HepG2 (cell line): ENCODE results near the gene JAZF1. TPM values are rescaled to one million over a fixed set of nuclear protein-coding genes. Genes with fewer than 3 reads are reported as not detected.

Source experiments
- FOSL1 ChIP-seq: sonication (generic); formaldehyde crosslinking; IDR thresholded peaks from 2 replicates; pipeline ENCODE4 v1.9.0; 2021; ENCODE audit warnings: missing genetic modification reagents, borderline replicate concordance
- HNRNPH1 ChIP-seq: fragments of 200-400 bp; formaldehyde crosslinking; optimal IDR thresholded peaks from 2 replicates; pipeline ENCODE3; 2017; ENCODE audit warnings: mild to moderate bottlenecking, low read depth, low read length
- HOMEZ ChIP-seq: IDR thresholded peaks from 2 replicates; pipeline ENCODE4 v1.6.1; 2016; ENCODE audit warnings: low read depth
- ZNF687 ChIP-seq: sonication (generic); formaldehyde crosslinking; IDR thresholded peaks from 2 replicates; pipeline ENCODE4 v1.5.1; 2020; ENCODE audit warnings: mild to moderate bottlenecking, missing genetic modification reagents, moderate library complexity
- ZNF709 ChIP-seq: sonication (generic); formaldehyde crosslinking; IDR thresholded peaks from 2 replicates; pipeline ENCODE4 v1.5.0; 2020; ENCODE audit warnings: mild to moderate bottlenecking, missing genetic modification reagents
- ZNF747 ChIP-seq: sonication (generic); formaldehyde crosslinking; IDR thresholded peaks from 2 replicates; pipeline ENCODE4 v1.8.1; 2023; ENCODE audit warnings: missing genetic modification reagents, mild to moderate bottlenecking, borderline replicate concordance
- ZNF891 ChIP-seq: sonication (generic); formaldehyde crosslinking; IDR thresholded peaks from 2 replicates; pipeline ENCODE4 v1.5.0; 2020; ENCODE audit warnings: mild to moderate bottlenecking, missing genetic modification reagents
- polyA plus RNA-seq, 8 experiments: library from polyadenylated mRNA; depleted of rRNA in 3 of 8; stranded (reverse) in 7 of 8; unstranded in 1 of 8; fragments of >200 nt; fragmentation: Illumina TruSeq in 4 of 8; extraction: Trizol in 4 of 8; gene quantifications; 2 replicates each; pipeline versions ENCODE4 v1.2.1 to v1.2.3, GENCODE V29; 2011 to 2016; ENCODE audit warnings: low read depth in 4 of 8, missing spikeins in 1 of 8, mixed read lengths in 1 of 8; ENCODE audit not compliant: insufficient read depth in 1 of 8
- total RNA-seq, 5 experiments: library from RNA; depleted of rRNA; stranded (reverse); fragments of >200 nt; fragmentation: Illumina TruSeq; extraction: Trizol; gene quantifications; 2 replicates each; pipeline ENCODE4 v1.2.3, GENCODE V29; 2016; ENCODE audit warnings: low read depth in 1 of 5

JAZF1 gene
- total and polyA plus RNA-seq, 2 of the 13 experiments (the other 11 are each of a cell fraction or from before 2014, with no cell fraction given): not detected

- 0 out of 2 replicates have a peak, but pooled peaks have one; percentile 14 for TF ChIP-seq HOMEZ (CRISPR knock-in tag)
- no peak for TF ChIP-seq ZNF687 (CRISPR knock-in tag)
- peak; percentile 31; the same call in 1 of the 2 replicates for TF ChIP-seq FOSL1 (CRISPR knock-in tag)
- TF ChIP-seq HNRNPH1: no peak
- TF ChIP-seq ZNF747 (CRISPR knock-in tag): no peak
- TF ChIP-seq ZNF891 (CRISPR knock-in tag): no peak
- TF ChIP-seq ZNF709 (CRISPR knock-in tag): no peak
Observed at GRCh38 chr7:27784399-27785053, 396.1 kb downstream of the JAZF1 start (continued).
